H1 (cell line): ENCODE data around the gene RELB. TPM values are rescaled to one million over a fixed set of nuclear protein-coding genes. Genes with fewer than 3 reads are reported as not detected.

Experiments
- CTCF ChIA-PET: fragments of 300-600 bp; sonication (Branson Sonifier 250); formaldehyde crosslinking; loops from one replicate; lab custom pipeline; 2021; ENCODE audit not compliant: partially characterized antibody; lab: Charles Lee
- POLR2A ChIA-PET: fragments of 300-600 bp; sonication (Branson Sonifier 250); formaldehyde crosslinking; loops from one replicate; lab custom pipeline; 2021; ENCODE audit warnings: inconsistent platforms; ENCODE audit not compliant: partially characterized antibody; lab: Charles Lee
- DNase-seq, 2 experiments: peaks; one replicate each; pipeline versions ENCODE4 v3.0.0 to v3.0.0-alpha.2; 2010 to 2022; ENCODE audit warnings: low spot score in 2 of 2, low read depth in 1 of 2, mixed read lengths in 1 of 2
- FAIRE-seq: peaks from 2 replicates; lab custom pipeline; 2011; peaks lifted over from hg19 to GRCh38; lab: Jason Lieb, UNC
- H2AFZ ChIP-seq: 2 replicates; pipeline ENCODE4 v1.8.1; 2012; ENCODE audit warnings: low read length, inconsistent platforms
- H2AK5ac ChIP-seq: 2 replicates; pipeline ENCODE4 v1.6.1; 2013; ENCODE audit warnings: low read depth, low read length
- H2BK120ac ChIP-seq: replicated peaks from 2 replicates; pipeline ENCODE3; 2013; ENCODE audit warnings: low read depth, low read length, inconsistent platforms
- H2BK12ac ChIP-seq: 2 replicates; pipeline ENCODE4 v1.6.1; 2013; ENCODE audit warnings: low read depth, low read length
- H2BK15ac ChIP-seq: 2 replicates; pipeline ENCODE4 v1.6.1; 2013; ENCODE audit warnings: low read length
- H2BK20ac ChIP-seq: 2 replicates; pipeline ENCODE4 v1.6.1; 2013; ENCODE audit warnings: low read length
- H2BK5ac ChIP-seq: 2 replicates; pipeline ENCODE4 v1.6.1; 2013; ENCODE audit warnings: low read depth, low read length
- H3K14ac ChIP-seq: 2 replicates; pipeline ENCODE4 v1.6.1; 2013; ENCODE audit warnings: inconsistent platforms; ENCODE audit not compliant: insufficient read length
- H3K18ac ChIP-seq: 2 replicates; pipeline ENCODE4 v1.6.1; 2013; ENCODE audit warnings: low read length; ENCODE audit errors: extremely low read depth
- H3K23ac ChIP-seq: 2 replicates; pipeline ENCODE4 v1.6.1; 2013; ENCODE audit warnings: inconsistent platforms; ENCODE audit not compliant: insufficient read length
- H3K23me2 ChIP-seq: 2 replicates; pipeline ENCODE4 v1.6.1; 2013; ENCODE audit warnings: low read depth, low read length
- H3K27ac ChIP-seq: 2 replicates; pipeline ENCODE4 v1.6.1; 2011; ENCODE audit warnings: low read depth, low read length, inconsistent platforms
- H3K27me3 ChIP-seq, 4 experiments: replicated peaks in 1 of 4; 1 replicate in 1 of 4; 2 replicates in 3 of 4; pipeline versions ENCODE4 v1.6.1 to v1.8.1; 2011 to 2013; ENCODE audit warnings: low read length in 3 of 4, mild to moderate bottlenecking in 3 of 4, inconsistent platforms in 2 of 4, mixed read lengths in 2 of 4, moderate library complexity in 1 of 4; ENCODE audit not compliant: control insufficient read depth in 3 of 4, insufficient read depth in 3 of 4; ENCODE audit errors: extremely low read depth in 1 of 4
- H3K36me3 ChIP-seq, 4 experiments: 2 replicates each; pipeline versions ENCODE4 v1.6.1 to v1.8.1; 2011 to 2013; ENCODE audit warnings: mild to moderate bottlenecking in 4 of 4, low read length in 3 of 4, moderate library complexity in 2 of 4, control low read depth in 1 of 4, inconsistent platforms in 1 of 4; ENCODE audit not compliant: insufficient read depth in 4 of 4, control insufficient read depth in 2 of 4
- H3K4ac ChIP-seq: replicated peaks from 2 replicates; pipeline ENCODE3; 2013; ENCODE audit warnings: low read length, low read depth, mixed read lengths, inconsistent platforms; ENCODE audit not compliant: insufficient read length
- H3K4me1 ChIP-seq, 4 experiments: replicated peaks in 1 of 4; 1 replicate in 1 of 4; 2 replicates in 3 of 4; pipeline versions ENCODE4 v1.6.1 to v1.8.1; 2011 to 2013; ENCODE audit warnings: low read length in 3 of 4, inconsistent platforms in 2 of 4, mixed read lengths in 1 of 4; ENCODE audit not compliant: insufficient read depth in 4 of 4, control insufficient read depth in 3 of 4
- H3K4me2 ChIP-seq, 2 experiments: 2 replicates each; pipeline versions ENCODE4 v1.6.1 to v1.8.1; 2011 to 2013; ENCODE audit warnings: low read depth in 2 of 2, low read length in 2 of 2, control low read depth in 1 of 2, inconsistent platforms in 1 of 2, mild to moderate bottlenecking in 1 of 2; ENCODE audit not compliant: insufficient read depth in 1 of 2
- H3K4me3 ChIP-seq, 4 experiments: fragments of 200-600, 300-600 bp in 1 of 4; sonication (generic), shearing (Covaris generic), sonication (Bioruptor Twin) in 1 of 4; 2 replicates each; pipeline versions ENCODE4 v1.5.1 to v1.8.1; 2011 to 2016; ENCODE audit warnings: low read length in 4 of 4, low read depth in 3 of 4, control low read depth in 2 of 4, inconsistent platforms in 2 of 4, mild to moderate bottlenecking in 2 of 4, mixed read lengths in 1 of 4, moderate library complexity in 1 of 4; ENCODE audit not compliant: insufficient read depth in 2 of 4; ENCODE audit errors: extremely low read depth in 1 of 4
- H3K56ac ChIP-seq: replicated peaks from 2 replicates; pipeline ENCODE3; 2013; ENCODE audit warnings: low read depth, mild to moderate bottlenecking, mixed read lengths, low read length, inconsistent platforms; ENCODE audit not compliant: insufficient read length
- H3K79me1 ChIP-seq: 2 replicates; pipeline ENCODE4 v1.6.1; 2013; ENCODE audit warnings: low read depth, low read length, control low read depth
- H3K79me2 ChIP-seq, 2 experiments: 2 replicates each; pipeline versions ENCODE4 v1.6.1 to v1.8.1; 2012 to 2013; ENCODE audit warnings: low read length in 2 of 2, mild to moderate bottlenecking in 2 of 2, inconsistent platforms in 1 of 2; ENCODE audit not compliant: insufficient read depth in 2 of 2, control insufficient read depth in 1 of 2
- H3K9ac ChIP-seq, 4 experiments: replicated peaks in 1 of 4; 1 replicate in 1 of 4; 2 replicates in 3 of 4; pipeline versions ENCODE4 v1.6.1 to v1.8.1; 2011 to 2013; ENCODE audit warnings: low read depth in 3 of 4, low read length in 3 of 4, control low read depth in 2 of 4, mild to moderate bottlenecking in 2 of 4, moderate library complexity in 2 of 4, inconsistent platforms in 1 of 4; ENCODE audit errors: extremely low read depth in 1 of 4
- H3K9me3 ChIP-seq, 2 experiments: 2 replicates each; pipeline versions ENCODE4 v1.6.1 to v1.8.1; 2012 to 2013; ENCODE audit warnings: mild to moderate bottlenecking in 2 of 2, moderate library complexity in 2 of 2, control low read depth in 1 of 2, inconsistent platforms in 1 of 2, low read depth in 1 of 2, low read length in 1 of 2, mixed read lengths in 1 of 2; ENCODE audit not compliant: insufficient read depth in 2 of 2
- H4K20me1 ChIP-seq, 2 experiments: replicated peaks in 1 of 2; 2 replicates each; pipeline versions ENCODE3 to v1.8.1; 2011 to 2013; ENCODE audit warnings: inconsistent platforms in 2 of 2, low read length in 2 of 2, mild to moderate bottlenecking in 1 of 2; ENCODE audit not compliant: insufficient read depth in 2 of 2, control insufficient read depth in 1 of 2
- H4K5ac ChIP-seq: 2 replicates; pipeline ENCODE4 v1.6.1; 2013; ENCODE audit warnings: low read length, low read depth, mixed read lengths, inconsistent platforms; ENCODE audit not compliant: insufficient read length
- H4K8ac ChIP-seq: 2 replicates; pipeline ENCODE4 v1.8.0; 2013; ENCODE audit warnings: mild to moderate bottlenecking, moderate library complexity, low read length, inconsistent platforms; ENCODE audit not compliant: insufficient read depth; ENCODE audit errors: extremely low read depth
- H4K91ac ChIP-seq: replicated peaks from 2 replicates; pipeline ENCODE3; 2013; ENCODE audit warnings: low read length, mixed read lengths, inconsistent platforms; ENCODE audit not compliant: insufficient read length
- BACH1 ChIP-seq: IDR thresholded peaks from 2 replicates; pipeline ENCODE4 v1.6.1; 2012; ENCODE audit warnings: low read length, improper control_type of control experiment
- CBX8 ChIP-seq: fragments of 300-800, 300-1000 bp; sonication (generic); IDR thresholded peaks from 2 replicates; pipeline ENCODE4 v1.7.1; 2016; ENCODE audit warnings: low read depth, low read length, borderline replicate concordance
- CHD1 ChIP-seq: IDR thresholded peaks from 2 replicates; pipeline ENCODE4 v1.6.1; 2012; ENCODE audit warnings: low read depth, low read length, improper control_type of control experiment
- GTF2F1 ChIP-seq: IDR thresholded peaks from 2 replicates; pipeline ENCODE4 v1.6.1; 2012; ENCODE audit warnings: low read depth, low read length, improper control_type of control experiment, borderline replicate concordance
- HDAC2 ChIP-seq, 2 experiments: fragments of 300-600 bp in 1 of 2; sonication (generic) in 1 of 2; IDR thresholded peaks; 2 replicates each; pipeline ENCODE4 v1.6.1; 2011 to 2012; ENCODE audit warnings: low read depth in 2 of 2, low read length in 2 of 2, mild to moderate bottlenecking in 2 of 2, moderate library complexity in 2 of 2, borderline replicate concordance in 1 of 2, inconsistent platforms in 1 of 2
- KDM4A ChIP-seq: IDR thresholded peaks from one replicate; pipeline ENCODE4 v1.7.1; 2012; ENCODE audit warnings: low read depth, mild to moderate bottlenecking, moderate library complexity, low read length, inconsistent platforms; ENCODE audit not compliant: severe bottlenecking
- POLR2AphosphoS5 ChIP-seq: IDR thresholded peaks from 2 replicates; pipeline ENCODE4 v1.6.1; 2011; ENCODE audit warnings: low read depth, low read length
- RBBP5 ChIP-seq: IDR thresholded peaks from 2 replicates; pipeline ENCODE4 v1.7.1; 2012; ENCODE audit warnings: low read depth, mild to moderate bottlenecking, inconsistent platforms, low read length, moderate library complexity, borderline replicate concordance
- SIX5 ChIP-seq: IDR thresholded peaks from 2 replicates; pipeline ENCODE4 v1.6.1; 2011; ENCODE audit warnings: mild to moderate bottlenecking, low read depth, low read length
- SUZ12 ChIP-seq: fragments of 200-600 bp; sonication (generic); IDR thresholded peaks from 2 replicates; pipeline ENCODE4 v1.6.1; 2012; ENCODE audit warnings: mild to moderate bottlenecking, inconsistent platforms, low read length, moderate library complexity, mixed read lengths
- TAF7 ChIP-seq: optimal IDR thresholded peaks from 2 replicates; pipeline ENCODE3; 2011; ENCODE audit warnings: low read depth, mild to moderate bottlenecking, inconsistent platforms, low read length, moderate library complexity, borderline replicate concordance
- WGBS, 2 experiments: shearing (Covaris generic) in 1 of 2; methylation state at CpG; one replicate each; pipeline versions ENCODE4 v1.1.6 to v1.1.7; 2013 to 2015; ENCODE audit warnings: low lambda C conversion rate in 2 of 2, mixed read lengths in 2 of 2, inconsistent platforms in 1 of 2, low coverage in 1 of 2, missing lambda C conversion rate in 1 of 2; ENCODE audit not compliant: insufficient replicate concordance in 2 of 2, insufficient coverage in 1 of 2, insufficient read length in 1 of 2; ENCODE audit errors: extremely low coverage in 1 of 2, missing lambda C conversion rate in 1 of 2; 5-methylcytosine and 5-hydroxymethylcytosine counted together
- polyA plus RNA-seq, 7 experiments: library from polyadenylated mRNA; depleted of rRNA in 3 of 7; stranded (reverse) in 5 of 7; unstranded in 2 of 7; fragments of >200 nt in 5 of 7; fragments of 200-250 nt in 2 of 7; gene quantifications; 1 replicate in 5 of 7; 2 replicates in 1 of 7; 4 replicates in 1 of 7; pipeline versions ENCODE4 v1.2.1 to v1.2.3, GENCODE V29; 2011 to 2013; ENCODE audit warnings: missing spikeins in 2 of 7, mixed read lengths in 2 of 7
- total RNA-seq: library from RNA; stranded (reverse); fragmentation: NEBNext Ultra II Directional; extraction: Animal tissue kit (Norgen Biotek cat#: 25700); gene quantifications from 2 replicates; pipeline ENCODE4 v1.2.1, GENCODE V29; 2021

RELB gene
- total and polyA plus RNA-seq, 2 of the 8 experiments (the other 6 are each of a cell fraction or from before 2014, with no cell fraction given): 10.0 to 13.1 TPM

GRCh38 chr19:45075301-45076028 lies 74.2 kb downstream of the RELB start:
- WGBS, 2 experiments: 2% methylated on average over 12 of the region's 26 CpGs; no CpG with 5 or more reads in 1 of the 2 experiments
- Histone ChIP-seq H2BK15ac (no peak overlapping the region; the same call in 1 of the 2 replicates), H2AFZ (no peak overlapping the region), H3K27me3 (no peaks in the 10 kb centered on the region), H2BK20ac (no peak overlapping the region), H3K4ac (no peak overlapping the region), H3K4me3 (peak overlapping the region; percentile 66 to 88 (median 71)), H2AK5ac (no peak overlapping the region), H4K5ac (no peak overlapping the region), H2BK120ac (no peak overlapping the region), H4K8ac (no peak overlapping the region), H3K79me2 (peaks cover 0 to 12% of the 10 kb centered on the region in 2 experiments; a peak in 2 of 4 replicates), H3K27ac (peak overlapping the region; percentile 28; the same call in 1 of the 2 replicates), H4K20me1 (peaks cover 2 to 4% of the 10 kb centered on the region in 2 experiments), H3K18ac (no peak overlapping the region; the same call in 1 of the 2 replicates), H3K4me2 (peak overlapping the region; percentile 93 to 99), H3K36me3 (peaks cover 0 to 22% (median 10%) of the 10 kb centered on the region in 4 experiments; a peak in 6 of 8 replicates), H3K23ac (no peak overlapping the region), H2BK12ac (no peak overlapping the region), H3K4me1 (peaks cover 13 to 31% (median 16%) of the 10 kb centered on the region in 4 experiments; a peak in 6 of 7 replicates), H3K23me2 (peaks cover 17% of the 10 kb centered on the region), H2BK5ac (peak overlapping the region; percentile 78; the same call in 1 of the 2 replicates), H3K79me1 (no peaks in the 10 kb centered on the region), H4K91ac (peak overlapping the region; percentile 22), H3K9ac (peak overlapping the region in 3 of 4 experiments; percentile 48 to 77 (median 59); a peak in 5 of 7 replicates), H3K56ac (no peak overlapping the region), H3K14ac (no peak overlapping the region), H3K9me3 (no peaks in the 10 kb centered on the region)
- ChIA-PET POLR2A (interaction anchor here (0.6 to 8.5 kb wide), 20 partner anchors 8 to 171 kb away, joined by 3 to 230 read pairs (median 4); partner anchors contain the start of gene PPP1R37), CTCF (interaction anchor here (0.7 to 2.3 kb wide), 9 partner anchors 9 to 77 kb away, joined by 3 to 12 read pairs (median 6); no protein-coding TSS in a partner anchor)
- no peak for FAIRE-seq
- peak in 1 of 2 experiments; percentile 80 for DNase-seq
- TF ChIP-seq CHD1: no peak
- no peak for TF ChIP-seq CBX8
- no peak for TF ChIP-seq KDM4A
- peak; percentile 35 to 76; a peak in 2 of 4 replicates for TF ChIP-seq HDAC2 (IDR thresholded peaks at IDR 0.05; ENCODE audit: borderline replicate concordance in 1 of 2, low read depth in 2 of 2, low read length in 2 of 2)
- TF ChIP-seq SUZ12: no peak
- TF ChIP-seq SIX5: no peak
- no peak for TF ChIP-seq BACH1
- TF ChIP-seq GTF2F1: no peak
- no peak for TF ChIP-seq POLR2AphosphoS5
- TF ChIP-seq TAF7: no peak
- TF ChIP-seq RBBP5: no peak
